GM23248 (cell line): ENCODE data around the gene MASP1.

Source experiments
- EZH2 ChIP-seq: fragments of 200-600 bp; sonication (generic); IDR thresholded peaks from 2 replicates; pipeline ENCODE4 v1.6.1; 2018; ENCODE audit warnings: antibody characterized with exemption, mild to moderate bottlenecking; ENCODE audit not compliant: insufficient read depth, poor library complexity, severe bottlenecking
- EZH2phosphoT487 ChIP-seq: fragments of 200-600 bp; sonication (generic); IDR thresholded peaks from 2 replicates; pipeline ENCODE4 v1.6.1; 2018; ENCODE audit warnings: antibody characterized with exemption, moderate library complexity, mild to moderate bottlenecking, low read depth; ENCODE audit not compliant: insufficient read depth

DNA sequence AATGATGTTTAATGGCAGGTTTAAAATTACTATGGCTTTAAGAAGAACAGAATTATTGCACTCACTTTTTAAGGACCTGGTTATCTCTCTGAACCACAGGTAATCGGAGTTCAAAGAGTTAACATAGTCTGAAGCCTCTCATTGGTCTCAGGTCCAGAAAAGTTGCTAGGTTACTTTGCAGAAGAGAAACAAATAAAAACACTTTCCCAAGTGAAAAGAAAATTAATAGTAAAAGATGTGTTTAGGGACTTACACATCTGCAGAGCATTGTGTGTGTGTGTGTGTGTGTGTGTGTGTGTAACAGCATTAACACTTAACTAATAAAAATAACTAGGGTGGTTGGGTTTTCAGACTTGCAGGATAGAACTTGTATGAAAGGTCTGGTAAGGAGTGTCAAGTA, 1.0 kb downstream of the MASP1 start:
- TF ChIP-seq EZH2 (no peak), EZH2phosphoT487 (no peak)
